Fibroblast of gingiva (primary cell): ENCODE measurements around the gene MRPS31.
"Not testable (repeated sequence)": the region's sequence is repeated elsewhere in the genome, so short reads cannot be mapped to it uniquely, and the experiment has no call there.

Source experiments
- DNase-seq: peaks from one replicate; pipeline ENCODE4 v3.0.0-alpha.2; 2011; ENCODE audit warnings: low read depth

MRPS31 gene

GRCh38 chr13:40789275-40790153 is 18.5 kb upstream of the MRPS31 start, which contains the start of gene SLC25A15:
TSS of gene SLC25A15 (plus strand) at chr13:40789611. CDS start at chr13:40793227, 3,616 bp downstream.
- DNase-seq: peak; percentile 85

- not testable (repeated sequence) for DNase-seq
Measured at GRCh38 chr13:40788540-40789274, 17.7 kb upstream of the MRPS31 start.

- DNase-seq: peak; percentile 27
Measured at GRCh38 chr13:40787062-40787461, 16.1 kb upstream of the MRPS31 start.

- no peak for DNase-seq
Measured at GRCh38 chr13:40786568-40786996, 15.6 kb upstream of the MRPS31 start.

- no peak for DNase-seq
Measured at GRCh38 chr13:40784540-40784939, 13.6 kb upstream of the MRPS31 start.

GRCh38 chr13:40782971-40783370 is 12.0 kb upstream of the MRPS31 start:
- not testable (repeated sequence) for DNase-seq

GRCh38 chr13:40781717-40782116 is 10.7 kb upstream of the MRPS31 start:
- no peak for DNase-seq

GRCh38 chr13:40780822-40781401 is 9.9 kb upstream of the MRPS31 start:
- no peak for DNase-seq

- DNase-seq: no peak
Measured at GRCh38 chr13:40779796-40780285, 8.9 kb upstream of the MRPS31 start.

- DNase-seq: no peak
Measured at GRCh38 chr13:40779049-40779448, 8.1 kb upstream of the MRPS31 start.

- DNase-seq: no peak
Measured at GRCh38 chr13:40777809-40778175, 6.8 kb upstream of the MRPS31 start.

- DNase-seq: peak; percentile 44
Measured at GRCh38 chr13:40777166-40777808, 6.3 kb upstream of the MRPS31 start.

GRCh38 chr13:40776681-40777165 is 5.7 kb upstream of the MRPS31 start:
- DNase-seq: no peak

GRCh38 chr13:40776232-40776631 is 5.2 kb upstream of the MRPS31 start:
- no peak for DNase-seq

- DNase-seq: no peak
Measured at GRCh38 chr13:40774672-40775071, 3.7 kb upstream of the MRPS31 start.

- DNase-seq: no peak
Measured at GRCh38 chr13:40772765-40773473, 1.9 kb upstream of the MRPS31 start.

GRCh38 chr13:40770609-40770933 is 419 bp downstream of the MRPS31 start:
- DNase-seq: no peak

- no peak for DNase-seq
Measured at GRCh38 chr13:40769970-40770369, 1.0 kb downstream of the MRPS31 start.

- DNase-seq: no peak
Measured at GRCh38 chr13:40765602-40766001, 5.4 kb downstream of the MRPS31 start.

- no peak for DNase-seq
Measured at GRCh38 chr13:40764587-40765403, 6.2 kb downstream of the MRPS31 start.
